Mesothelial cell of epicardium (in vitro differentiated cells): ENCODE results near the gene CHRNB2. TPM values are rescaled to one million over a fixed set of nuclear protein-coding genes. Genes with fewer than 3 reads are reported as not detected.
A peak's percentile ranks its signal among the peaks of the same experiment; 100 is the strongest.

Experiments
- DNase-seq, 2 experiments: peaks; one replicate each; pipeline ENCODE4 v3.0.0; 2021; ENCODE audit warnings: low spot score in 2 of 2; ENCODE audit not compliant: unreplicated experiment in 2 of 2
- H3K27ac Mint-ChIP-seq: 2 replicates; pipeline ENCODE4 v1.8.0; 2021; ENCODE audit warnings: mixed read lengths
- H3K27me3 Mint-ChIP-seq: 2 replicates; pipeline ENCODE4 v1.8.0; 2021; ENCODE audit warnings: low read depth, mixed read lengths
- H3K36me3 Mint-ChIP-seq: 2 replicates; pipeline ENCODE4 v1.8.0; 2021; ENCODE audit warnings: mixed read lengths
- H3K4me1 Mint-ChIP-seq: 2 replicates; pipeline ENCODE4 v1.8.0; 2021; ENCODE audit warnings: mixed read lengths
- H3K4me3 Mint-ChIP-seq: 2 replicates; pipeline ENCODE4 v1.8.0; 2021; ENCODE audit warnings: mild to moderate bottlenecking, moderate library complexity, mixed read lengths
- H3K9me3 Mint-ChIP-seq: 2 replicates; pipeline ENCODE4 v1.8.0; 2021; ENCODE audit warnings: mixed read lengths
- total RNA-seq: library from RNA; stranded (reverse); gene quantifications from 3 replicates; pipeline ENCODE4 v1.2.1, GENCODE V29; 2021
- TF ChIP-seq, protein P1 (sequence below): fragments of 200-600 bp; sonication (generic); IDR thresholded peaks from one replicate; pipeline ENCODE4 v1.5.0; 2021; ENCODE audit warnings: antibody characterized with exemption; ENCODE audit not compliant: unreplicated experiment

Gene CHRNB2
- total RNA-seq, 1 donor from 2014 or later, result 0.31 TPM

DNA sequence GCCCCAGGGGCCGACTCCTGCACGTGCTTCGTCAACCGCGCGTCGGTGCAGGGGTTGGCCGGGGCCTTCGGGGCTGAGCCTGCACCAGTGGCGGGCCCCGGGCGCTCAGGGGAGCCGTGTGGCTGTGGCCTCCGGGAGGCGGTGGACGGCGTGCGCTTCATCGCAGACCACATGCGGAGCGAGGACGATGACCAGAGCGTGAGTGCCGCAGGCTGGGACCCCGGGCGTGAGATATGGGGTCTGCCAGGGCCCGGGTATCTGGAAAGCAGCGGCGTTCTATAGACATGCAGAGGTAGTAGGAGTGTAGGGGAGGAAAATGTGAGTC lies 4.3 kb downstream of the CHRNB2 start:
- H3K27ac Mint-ChIP-seq, result no peak overlapping the region
- TF ChIP-seq, protein P1, sequence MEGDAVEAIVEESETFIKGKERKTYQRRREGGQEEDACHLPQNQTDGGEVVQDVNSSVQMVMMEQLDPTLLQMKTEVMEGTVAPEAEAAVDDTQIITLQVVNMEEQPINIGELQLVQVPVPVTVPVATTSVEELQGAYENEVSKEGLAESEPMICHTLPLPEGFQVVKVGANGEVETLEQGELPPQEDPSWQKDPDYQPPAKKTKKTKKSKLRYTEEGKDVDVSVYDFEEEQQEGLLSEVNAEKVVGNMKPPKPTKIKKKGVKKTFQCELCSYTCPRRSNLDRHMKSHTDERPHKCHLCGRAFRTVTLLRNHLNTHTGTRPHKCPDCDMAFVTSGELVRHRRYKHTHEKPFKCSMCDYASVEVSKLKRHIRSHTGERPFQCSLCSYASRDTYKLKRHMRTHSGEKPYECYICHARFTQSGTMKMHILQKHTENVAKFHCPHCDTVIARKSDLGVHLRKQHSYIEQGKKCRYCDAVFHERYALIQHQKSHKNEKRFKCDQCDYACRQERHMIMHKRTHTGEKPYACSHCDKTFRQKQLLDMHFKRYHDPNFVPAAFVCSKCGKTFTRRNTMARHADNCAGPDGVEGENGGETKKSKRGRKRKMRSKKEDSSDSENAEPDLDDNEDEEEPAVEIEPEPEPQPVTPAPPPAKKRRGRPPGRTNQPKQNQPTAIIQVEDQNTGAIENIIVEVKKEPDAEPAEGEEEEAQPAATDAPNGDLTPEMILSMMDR, result no peak
- no peak for DNase-seq
- H3K9me3 Mint-ChIP-seq, result no peaks in the 10 kb centered on the region
- no peaks in the 10 kb centered on the region for H3K36me3 Mint-ChIP-seq
- peaks cover 21% of the 10 kb centered on the region for H3K4me1 Mint-ChIP-seq
- no peak overlapping the region for H3K4me3 Mint-ChIP-seq
- H3K27me3 Mint-ChIP-seq, result peaks cover 47% of the 10 kb centered on the region

DNA sequence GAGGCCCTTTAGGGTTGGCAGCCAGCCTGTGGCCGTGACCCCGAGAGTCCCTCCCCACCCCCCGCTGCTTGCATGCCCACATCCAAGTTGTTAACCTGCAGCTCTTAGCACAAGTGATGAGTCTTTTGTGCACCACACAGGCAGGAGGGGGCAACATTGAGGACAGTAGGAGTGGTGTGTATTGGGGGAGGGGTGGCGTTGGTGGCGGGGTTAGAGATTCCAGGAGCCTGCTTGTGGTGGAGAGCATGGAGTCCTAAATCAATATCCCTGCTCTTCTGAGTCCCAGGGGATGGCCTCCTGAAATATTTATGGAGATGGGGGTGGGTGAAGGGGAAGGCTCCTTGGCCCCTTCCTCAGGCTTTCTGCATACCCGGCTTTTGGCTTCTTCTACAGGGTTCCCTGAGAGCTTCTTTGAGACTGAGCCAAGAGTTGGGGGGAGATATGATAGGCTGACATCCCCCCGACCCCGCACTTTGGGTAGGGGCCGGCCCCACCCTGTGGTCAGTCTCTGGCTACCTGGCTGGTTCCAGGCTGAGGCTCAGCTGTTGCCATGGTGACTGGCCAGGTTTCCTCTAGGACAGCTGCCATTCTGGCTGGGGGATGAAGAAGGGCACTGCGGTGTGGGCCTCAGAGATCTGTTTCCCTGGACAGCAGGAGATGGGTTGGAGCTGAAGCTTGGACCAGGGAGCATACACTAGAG lies 5.0 kb downstream of the CHRNB2 start:
- TF ChIP-seq, protein P1, result no peak
- no peak for DNase-seq
- Mint-ChIP-seq H3K4me3 (no peak overlapping the region), H3K9me3 (no peaks in the 10 kb centered on the region), H3K27ac (no peak overlapping the region), H3K36me3 (no peaks in the 10 kb centered on the region), H3K4me1 (peaks cover 18% of the 10 kb centered on the region), H3K27me3 (peaks cover 40% of the 10 kb centered on the region)

DNA sequence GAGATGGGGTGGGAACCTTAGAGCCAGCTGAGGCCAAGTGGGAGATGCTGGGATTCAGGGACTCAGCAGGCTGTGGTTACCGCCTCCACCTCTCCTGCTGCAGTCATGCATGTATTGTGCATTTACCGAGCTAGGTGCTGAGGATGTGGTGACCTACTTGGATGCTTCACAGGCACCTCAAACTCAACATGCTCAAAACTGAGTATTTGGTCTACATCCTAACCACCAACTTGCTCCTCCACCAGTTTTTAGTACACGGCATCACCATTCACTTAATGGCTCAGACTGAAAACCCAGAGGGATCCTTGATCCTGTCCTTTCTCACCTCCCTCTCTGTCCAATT lies 5.6 kb downstream of the CHRNB2 start:
- Mint-ChIP-seq H3K27me3 (peaks cover 35% of the 10 kb centered on the region), H3K9me3 (no peaks in the 10 kb centered on the region), H3K4me3 (no peak overlapping the region), H3K36me3 (no peaks in the 10 kb centered on the region), H3K27ac (no peak overlapping the region), H3K4me1 (peaks cover 16% of the 10 kb centered on the region)
- no peak for DNase-seq
- TF ChIP-seq, protein P1, result no peak

DNA sequence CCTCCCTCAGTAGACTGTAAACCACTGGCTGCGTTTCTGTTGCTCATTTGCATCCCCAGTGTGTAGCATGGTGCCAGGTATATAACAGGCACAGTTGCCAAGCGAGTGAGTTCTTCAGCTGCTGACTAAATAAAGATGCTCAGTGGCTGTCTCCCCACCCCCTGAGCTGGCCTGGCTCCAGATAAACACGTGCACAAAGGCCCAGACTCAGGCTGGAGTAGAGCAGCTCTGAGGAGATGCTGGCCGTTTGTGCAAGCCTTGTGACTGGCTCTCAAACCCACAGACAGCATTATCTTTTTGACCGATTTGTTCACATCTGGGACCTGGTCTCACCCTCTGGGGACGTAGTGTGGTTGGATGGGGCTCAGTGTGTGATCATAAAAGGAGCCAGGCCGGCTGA lies 7.1 kb downstream of the CHRNB2 start:
- H3K4me3 Mint-ChIP-seq, result no peak overlapping the region
- TF ChIP-seq, protein P1, result no peak
- H3K27me3 Mint-ChIP-seq, result peaks cover 19% of the 10 kb centered on the region
- H3K27ac Mint-ChIP-seq, result no peak overlapping the region
- peaks cover 7% of the 10 kb centered on the region for H3K36me3 Mint-ChIP-seq
- H3K4me1 Mint-ChIP-seq, result peaks cover 16% of the 10 kb centered on the region
- peak in 1 of 2 experiments; percentile 58 for DNase-seq
- H3K9me3 Mint-ChIP-seq, result no peaks in the 10 kb centered on the region

DNA sequence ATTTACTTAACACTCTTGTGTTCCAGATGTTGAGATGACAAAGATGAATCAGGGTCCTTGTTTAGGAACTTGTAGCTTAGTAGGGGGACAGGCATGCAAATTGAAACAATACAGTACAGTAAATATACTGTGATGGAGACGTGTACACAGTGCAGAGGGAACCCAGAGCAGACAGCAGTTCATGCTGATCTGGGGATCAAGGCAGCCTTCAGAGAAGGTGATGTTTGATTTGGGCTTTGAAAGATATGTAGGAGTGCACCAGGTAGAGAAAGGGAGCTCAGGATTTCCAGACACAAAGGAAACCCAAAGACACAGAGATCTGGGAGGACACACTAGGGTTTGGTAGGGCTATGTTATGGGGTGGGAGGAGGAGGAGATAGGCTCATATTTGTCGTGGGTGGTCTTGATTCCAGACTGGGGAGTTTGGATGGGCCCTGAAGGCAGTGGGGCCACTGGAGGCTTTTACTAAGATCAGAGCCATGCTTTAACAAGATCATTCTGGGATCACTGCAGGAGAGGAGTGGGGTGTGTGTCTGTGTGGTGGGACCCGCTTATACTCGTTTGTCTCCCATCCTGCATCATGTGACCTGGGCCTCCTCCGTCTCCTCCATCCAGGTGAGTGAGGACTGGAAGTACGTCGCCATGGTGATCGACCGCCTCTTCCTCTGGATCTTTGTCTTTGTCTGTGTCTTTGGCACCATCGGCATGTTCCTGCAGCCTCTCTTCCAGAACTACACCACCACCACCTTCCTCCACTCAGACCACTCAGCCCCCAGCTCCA lies 7.8 kb downstream of the CHRNB2 start:
- no peak for DNase-seq
- H3K4me3 Mint-ChIP-seq, result no peak overlapping the region
- H3K27me3 Mint-ChIP-seq, result peaks cover 14% of the 10 kb centered on the region
- no peak overlapping the region for H3K27ac Mint-ChIP-seq
- peaks cover 16% of the 10 kb centered on the region for H3K4me1 Mint-ChIP-seq
- TF ChIP-seq, protein P1, result no peak
- H3K9me3 Mint-ChIP-seq, result no peaks in the 10 kb centered on the region
- peaks cover 7% of the 10 kb centered on the region for H3K36me3 Mint-ChIP-seq
